ENCODE results near the gene CHST2.
"Not testable (repeated sequence)": the region's sequence is repeated elsewhere in the genome, so short reads cannot be mapped to it uniquely, and the experiment has no call there.

CHST2 gene

GRCh38 chr3:143119009-143119914 lies at the start of gene CHST2:
Gene CHST2, plus strand, starts transcription at chr3:143119771. Its CDS starts 1,046 bp downstream, at chr3:143120817.
- peak; percentile 62 for DNase-seq (ENCODE audit: low spot score)

DNA sequence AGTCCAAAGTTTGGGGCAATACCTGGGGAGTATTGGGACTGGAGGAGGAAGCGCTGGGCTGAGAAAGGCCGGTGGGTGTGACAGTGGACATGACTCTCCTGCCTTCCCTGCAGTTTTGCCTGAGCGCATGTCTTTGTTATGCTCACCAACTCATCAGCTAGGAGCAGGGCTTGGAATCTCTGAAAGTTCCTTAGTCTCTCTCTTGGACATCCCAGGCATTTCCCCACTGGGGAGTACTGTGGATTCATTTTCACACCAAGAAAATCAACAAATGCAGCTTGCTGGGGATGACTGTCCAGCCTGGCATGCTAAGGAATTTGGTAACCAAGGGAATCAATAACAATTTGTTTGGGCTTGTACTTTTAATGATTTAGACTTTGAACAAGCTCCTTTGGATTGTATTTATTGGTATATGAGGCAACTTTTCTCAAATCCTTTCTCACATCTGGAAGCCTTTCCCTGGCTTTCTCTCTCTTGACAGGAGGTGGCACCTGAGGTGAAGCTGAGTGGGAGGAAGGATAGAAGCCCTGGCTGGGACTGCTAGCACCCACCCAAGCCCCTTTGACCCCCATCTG lies 48.5 kb upstream of the CHST2 start:
- DNase-seq (ENCODE audit: low spot score): no peak

- no peak for DNase-seq (ENCODE audit: low spot score)
Observed at GRCh38 chr3:143071776-143072175, 47.8 kb upstream of the CHST2 start.

DNA sequence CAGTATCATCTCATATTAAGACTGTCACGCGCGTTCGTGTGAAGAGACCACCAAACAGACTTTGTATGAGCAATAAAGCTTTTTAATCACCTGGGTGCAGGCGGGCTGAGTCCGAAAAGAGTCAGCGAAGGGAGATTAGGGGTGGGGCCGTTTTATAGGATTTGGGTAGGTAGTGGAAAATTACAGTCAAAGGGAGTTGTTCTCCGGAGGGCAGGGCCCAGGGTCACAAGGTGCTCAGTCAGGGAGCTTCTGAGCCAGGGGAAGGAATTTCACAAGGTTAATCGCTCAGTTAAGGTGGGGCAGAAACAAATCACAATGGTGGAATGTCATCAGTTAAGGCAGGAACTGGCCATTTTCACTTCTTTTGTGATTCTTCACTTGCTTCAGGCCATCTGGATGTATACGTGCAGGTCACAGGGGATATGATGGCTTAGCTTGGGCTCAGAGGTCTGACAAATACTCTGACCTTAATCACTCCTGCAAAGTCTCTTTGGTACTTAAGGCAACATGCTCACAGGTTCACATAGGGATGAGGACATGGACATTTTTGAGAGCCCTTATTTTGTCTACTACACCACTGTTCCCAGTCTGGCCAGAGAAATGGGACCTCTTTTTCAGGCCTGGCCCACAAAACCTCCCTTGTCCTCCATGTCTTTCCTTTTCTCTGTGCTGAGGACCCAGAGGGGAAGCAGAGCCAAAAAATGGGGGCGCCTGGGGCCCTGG lies 47.1 kb upstream of the CHST2 start:
- DNase-seq (ENCODE audit: low spot score): not testable (repeated sequence)

GRCh38 chr3:143073541-143073940 lies 46.0 kb upstream of the CHST2 start:
- not testable (repeated sequence) for DNase-seq (ENCODE audit: low spot score)

GRCh38 chr3:143073983-143074382 lies 45.6 kb upstream of the CHST2 start:
- not testable (repeated sequence) for DNase-seq (ENCODE audit: low spot score)

GRCh38 chr3:143078883-143079282 lies 40.7 kb upstream of the CHST2 start:
- DNase-seq (ENCODE audit: low spot score): no peak

GRCh38 chr3:143080196-143080595 lies 39.4 kb upstream of the CHST2 start:
- no peak for DNase-seq (ENCODE audit: low spot score)

GRCh38 chr3:143081365-143081764 lies 38.2 kb upstream of the CHST2 start:
- no peak for DNase-seq (ENCODE audit: low spot score)

DNA sequence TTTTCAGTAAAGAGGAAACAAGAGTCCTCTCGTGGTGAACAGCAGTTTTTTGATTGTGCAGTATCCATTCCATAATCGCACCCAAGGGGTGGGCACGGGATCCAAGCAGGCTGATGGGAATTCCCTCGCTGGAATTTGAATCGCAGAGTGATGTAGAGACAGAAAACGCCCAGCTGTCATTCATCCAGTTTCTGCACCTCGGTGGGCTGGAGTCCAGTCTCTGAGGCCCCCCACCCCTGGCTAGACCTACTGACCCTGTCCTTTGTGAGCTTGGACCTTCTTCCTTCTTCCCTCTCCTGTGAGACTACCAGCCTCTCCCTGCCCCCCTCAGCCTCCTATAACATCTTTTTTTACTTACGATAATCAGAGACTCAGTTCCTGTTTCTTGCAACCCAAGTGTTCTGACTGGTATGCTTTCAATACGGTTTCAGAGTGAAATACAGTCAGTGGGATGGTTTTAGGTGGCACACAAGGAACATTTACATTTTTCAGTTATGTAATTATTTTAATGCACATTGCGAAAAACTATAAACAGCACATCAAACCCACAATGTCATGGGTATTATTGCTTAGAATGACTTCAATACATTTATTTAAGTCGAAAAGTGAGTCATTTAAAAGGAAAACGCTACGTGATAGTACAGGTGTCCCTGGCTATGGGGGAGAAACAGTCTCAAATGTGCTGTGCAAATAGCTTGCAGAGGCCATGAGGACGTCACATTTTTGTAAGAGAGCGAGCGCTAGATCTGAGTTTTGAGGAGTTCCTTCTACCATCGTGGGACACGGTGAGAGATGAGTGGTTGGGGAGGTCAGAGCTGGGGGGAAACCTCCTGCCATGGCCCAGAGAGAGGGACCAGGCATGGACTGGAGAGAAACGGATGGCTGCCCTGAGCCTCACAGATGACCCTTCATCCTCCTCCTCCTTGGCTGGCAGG lies 37.5 kb upstream of the CHST2 start:
- no peak for DNase-seq (ENCODE audit: low spot score)

DNA sequence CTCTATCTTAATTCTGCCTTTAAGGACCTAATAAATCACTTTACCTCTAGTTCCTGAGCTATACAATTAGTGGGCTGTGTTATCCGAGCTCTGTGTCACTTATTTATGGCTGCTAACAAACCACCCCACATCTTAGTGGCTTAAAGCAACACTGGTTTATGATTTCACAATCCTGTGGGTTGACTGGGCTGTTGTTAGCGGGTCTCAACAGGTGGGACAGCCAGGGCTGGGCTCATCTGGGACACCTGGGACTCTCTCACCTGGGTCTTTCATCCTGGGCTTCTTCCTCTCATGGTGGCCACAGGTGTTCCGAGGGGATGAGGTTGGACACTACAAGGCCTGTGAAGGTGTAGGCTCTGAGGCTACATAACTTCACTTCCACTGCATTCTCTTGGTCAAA lies 35.8 kb upstream of the CHST2 start:
- DNase-seq (ENCODE audit: low spot score): no peak

DNA sequence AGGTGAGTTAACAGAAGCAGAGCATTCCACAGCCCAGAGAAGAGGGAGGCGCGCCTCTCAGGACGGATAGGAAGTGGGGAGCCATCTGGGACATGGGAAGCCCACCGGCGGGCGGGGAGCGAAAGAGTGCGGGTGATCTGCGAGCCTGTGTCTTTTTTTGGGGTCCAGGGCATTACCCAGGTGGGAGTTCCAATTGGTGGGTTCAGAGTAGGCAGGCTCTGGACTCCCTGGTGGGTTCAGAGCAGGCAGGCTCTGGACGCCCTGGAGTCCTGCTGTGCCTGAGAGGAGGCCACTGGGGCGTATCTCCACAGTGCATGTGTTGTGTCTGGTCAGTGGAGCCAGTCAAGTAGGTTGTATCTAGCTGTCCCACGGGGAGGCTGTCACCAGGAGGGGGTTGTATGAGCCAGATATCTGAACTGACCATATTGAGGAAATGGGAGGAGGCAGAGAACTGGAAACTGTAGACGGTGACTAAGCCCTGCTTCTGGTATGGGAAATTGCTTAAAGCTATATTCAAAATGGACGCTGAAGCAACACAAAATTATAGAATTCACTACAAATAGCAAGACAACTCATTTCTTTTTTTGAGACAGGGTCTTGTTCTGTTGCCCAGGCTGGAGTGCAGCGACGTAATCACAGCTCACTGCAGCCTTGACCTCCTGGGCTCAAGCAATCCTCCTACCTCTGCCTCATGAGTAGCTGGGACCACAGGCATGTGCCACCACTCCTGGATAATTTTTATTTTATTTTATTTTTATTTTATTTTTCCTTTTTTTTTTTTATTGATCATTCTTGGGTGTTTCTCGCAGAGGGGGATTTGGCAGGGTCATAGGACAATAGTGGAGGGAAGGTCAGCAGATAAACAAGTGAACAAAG lies 34.5 kb upstream of the CHST2 start:
- no peak for DNase-seq (ENCODE audit: low spot score)

- no peak for DNase-seq (ENCODE audit: low spot score)
Observed at GRCh38 chr3:143088835-143089234, 30.7 kb upstream of the CHST2 start.

DNA sequence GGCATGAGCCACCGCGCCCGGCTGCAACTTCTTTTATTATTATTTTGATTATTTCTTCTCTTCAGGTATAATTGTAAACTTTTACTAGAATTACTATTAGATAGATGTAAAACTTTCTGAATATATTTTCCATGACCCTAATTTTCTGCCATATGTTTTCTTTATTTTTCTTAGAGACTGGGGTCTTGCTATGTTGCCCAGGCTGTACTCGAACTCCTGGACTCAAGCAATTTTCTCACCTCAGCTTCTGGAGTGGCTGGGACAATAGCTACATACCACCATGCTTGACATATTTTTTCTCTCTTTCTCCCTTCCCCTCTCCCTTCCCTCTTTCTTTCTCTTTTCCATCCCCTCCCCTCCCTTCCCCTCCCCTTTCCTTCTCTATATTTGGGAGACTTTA lies 29.6 kb upstream of the CHST2 start:
- no peak for DNase-seq (ENCODE audit: low spot score)

DNA sequence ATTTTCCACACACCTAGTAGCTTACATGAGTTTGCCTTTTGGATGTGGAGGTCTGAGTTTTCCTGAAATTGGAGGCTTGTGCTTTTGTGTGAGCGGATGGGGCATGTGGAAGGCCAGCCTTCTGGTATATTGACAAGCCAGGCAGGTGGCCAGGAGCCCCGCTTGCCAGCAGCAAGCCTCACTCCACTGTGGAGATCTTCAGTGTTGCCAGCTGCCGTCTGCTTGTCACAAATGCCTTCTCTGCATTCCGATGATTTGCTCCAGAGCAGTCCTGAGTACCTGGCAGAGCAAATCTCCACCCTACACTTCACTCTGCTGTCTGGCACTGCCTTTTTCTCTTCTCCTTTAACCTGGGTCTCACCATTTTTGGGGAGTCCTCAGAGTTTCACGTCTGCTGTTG lies 29.1 kb upstream of the CHST2 start:
- no peak for DNase-seq (ENCODE audit: low spot score)

GRCh38 chr3:143090976-143091837 lies 28.4 kb upstream of the CHST2 start:
- no peak for DNase-seq (ENCODE audit: low spot score)

- DNase-seq (ENCODE audit: low spot score): no peak
Observed at GRCh38 chr3:143092191-143092590, 27.4 kb upstream of the CHST2 start.

GRCh38 chr3:143095813-143096212 lies 23.8 kb upstream of the CHST2 start:
- no peak for DNase-seq (ENCODE audit: low spot score)

DNA sequence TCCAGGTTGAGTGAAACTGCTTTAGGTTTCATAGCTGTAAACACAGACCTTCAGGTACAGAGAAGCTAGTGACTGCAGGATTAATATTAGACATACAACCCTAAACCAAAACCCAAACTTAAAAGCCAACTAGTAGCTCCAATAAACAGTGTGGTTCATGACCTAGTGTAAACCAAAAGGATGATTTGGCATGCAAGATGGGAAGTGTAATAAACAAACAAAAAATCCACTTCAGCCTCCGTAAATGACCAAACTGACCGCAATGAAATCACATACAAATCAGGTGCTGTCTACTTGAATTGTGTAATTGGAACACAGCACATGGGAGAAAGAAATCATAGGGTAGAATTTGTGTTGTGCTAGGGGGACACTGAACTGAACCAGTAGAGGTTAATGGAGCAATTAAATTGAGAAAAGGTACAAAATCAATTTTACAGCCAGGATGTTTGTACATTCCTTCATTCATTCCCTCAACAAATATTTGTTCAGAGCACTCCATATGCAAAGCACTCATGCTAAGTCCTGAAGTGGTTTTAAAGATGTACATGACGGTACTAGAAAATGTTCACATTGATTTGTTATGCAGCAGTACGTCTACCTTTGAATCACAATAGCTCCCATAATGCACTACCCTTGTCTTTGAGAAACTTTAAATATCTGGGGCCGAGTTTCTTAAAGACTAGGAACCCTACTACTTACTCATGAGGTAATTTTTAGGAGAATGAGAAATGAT lies 21.4 kb upstream of the CHST2 start:
- no peak for DNase-seq (ENCODE audit: low spot score)
